ENCODE results near the gene DOCK11. TPM values are rescaled to one million over a fixed set of nuclear protein-coding genes. Genes with fewer than 3 reads are reported as not detected.

The DOCK11 gene
- total RNA-seq, 1 experiment from 2014 or later = 2.7 TPM

GRCh38 chrX:118685393-118685792 lies 189.8 kb downstream of the DOCK11 start:
- Mint-ChIP-seq H3K9me3 (ENCODE audit: unreplicated experiment) (no peaks in the 10 kb centered on the region), H3K27ac (ENCODE audit: unreplicated experiment) (no peak overlapping the region), H3K36me3 (ENCODE audit: insufficient read depth, unreplicated experiment) (no peaks in the 10 kb centered on the region), H3K4me3 (ENCODE audit: unreplicated experiment) (no peak overlapping the region), H3K4me1 (ENCODE audit: low read depth, unreplicated experiment) (no peaks in the 10 kb centered on the region), H3K27me3 (ENCODE audit: insufficient read depth, unreplicated experiment) (no peaks in the 10 kb centered on the region)
- intact Hi-C loops (cut with micrococcal nuclease; ENCODE audit: unreplicated experiment) = no loop called here
- H3K9me3 ChIP-seq = no peaks in the 10 kb centered on the region
- no TSS peak for BruUV-seq (replicated peaks)
- ChIA-PET CTCF (no interaction called here), POLR2A (no interaction called here)
- no peak for DNase-seq
- TF ChIP-seq CTCF (IDR thresholded peaks at IDR 0.05; ENCODE audit: insufficient read depth in 1 of 2, low read depth in 1 of 2, low read length in 1 of 2, severe bottlenecking in 1 of 2, unreplicated experiment in 1 of 2) = no peak
- no peaks in the 10 kb centered on the region for H3K27me3 ChIP-seq (replicated peaks; ENCODE audit: control insufficient read depth, insufficient read depth, low read length)
- H3K4me1 ChIP-seq = no peaks in the 10 kb centered on the region
- H3K36me3 ChIP-seq (ENCODE audit: control insufficient read depth, insufficient read depth, low read length) = no peaks in the 10 kb centered on the region
- H3K4me3 ChIP-seq (ENCODE audit: low read depth, low read length) = no peak overlapping the region

- no peaks in the 10 kb centered on the region for H3K4me1 Mint-ChIP-seq (ENCODE audit: low read depth, unreplicated experiment)
- Histone ChIP-seq H3K36me3 (ENCODE audit: control insufficient read depth, insufficient read depth, low read length) (no peaks in the 10 kb centered on the region), H3K9me3 (no peaks in the 10 kb centered on the region), H3K27me3 (replicated peaks; ENCODE audit: control insufficient read depth, insufficient read depth, low read length) (no peaks in the 10 kb centered on the region), H3K4me3 (ENCODE audit: low read depth, low read length) (no peak overlapping the region), H3K4me1 (no peaks in the 10 kb centered on the region)
- POLR2A ChIA-PET = no interaction called here
- no peak for DNase-seq
- CTCF ChIA-PET = no interaction called here
- H3K4me3 Mint-ChIP-seq (ENCODE audit: unreplicated experiment) = no peak overlapping the region
- no TSS peak for BruUV-seq (replicated peaks)
- no peaks in the 10 kb centered on the region for H3K27me3 Mint-ChIP-seq (ENCODE audit: insufficient read depth, unreplicated experiment)
- intact Hi-C loops (cut with micrococcal nuclease; ENCODE audit: unreplicated experiment) = no loop called here
- H3K36me3 Mint-ChIP-seq (ENCODE audit: insufficient read depth, unreplicated experiment) = no peaks in the 10 kb centered on the region
- no peak overlapping the region for H3K27ac Mint-ChIP-seq (ENCODE audit: unreplicated experiment)
- no peak for TF ChIP-seq CTCF (IDR thresholded peaks at IDR 0.05; ENCODE audit: insufficient read depth in 1 of 2, low read depth in 1 of 2, low read length in 1 of 2, severe bottlenecking in 1 of 2, unreplicated experiment in 1 of 2)
- H3K9me3 Mint-ChIP-seq (ENCODE audit: unreplicated experiment) = no peaks in the 10 kb centered on the region
Observed at GRCh38 chrX:118688935-118689334, 193.3 kb downstream of the DOCK11 start.

- intact Hi-C loops (cut with micrococcal nuclease; ENCODE audit: unreplicated experiment) = no loop called here
- Mint-ChIP-seq H3K27ac (ENCODE audit: unreplicated experiment) (no peak overlapping the region), H3K4me3 (ENCODE audit: unreplicated experiment) (no peak overlapping the region), H3K36me3 (ENCODE audit: insufficient read depth, unreplicated experiment) (no peaks in the 10 kb centered on the region), H3K9me3 (ENCODE audit: unreplicated experiment) (no peaks in the 10 kb centered on the region), H3K27me3 (ENCODE audit: insufficient read depth, unreplicated experiment) (no peaks in the 10 kb centered on the region), H3K4me1 (ENCODE audit: low read depth, unreplicated experiment) (no peaks in the 10 kb centered on the region)
- Histone ChIP-seq H3K36me3 (ENCODE audit: control insufficient read depth, insufficient read depth, low read length) (no peaks in the 10 kb centered on the region), H3K4me3 (ENCODE audit: low read depth, low read length) (no peak overlapping the region), H3K9me3 (no peaks in the 10 kb centered on the region), H3K4me1 (no peaks in the 10 kb centered on the region), H3K27me3 (replicated peaks; ENCODE audit: control insufficient read depth, insufficient read depth, low read length) (no peaks in the 10 kb centered on the region)
- no peak for TF ChIP-seq CTCF (IDR thresholded peaks at IDR 0.05; ENCODE audit: insufficient read depth in 1 of 2, low read depth in 1 of 2, low read length in 1 of 2, severe bottlenecking in 1 of 2, unreplicated experiment in 1 of 2)
- no TSS peak for BruUV-seq (replicated peaks)
- DNase-seq = no peak
- POLR2A ChIA-PET = no interaction called here
- CTCF ChIA-PET = no interaction called here
Observed at GRCh38 chrX:118693843-118694242, 198.2 kb downstream of the DOCK11 start.
